HG02852 (cell line): Measurements from ENCODE around the gene WFIKKN1.

Experiments
- ATAC-seq: cut with Tn5 transposase; IDR thresholded peaks from one replicate; pipeline ENCODE4 v1.9.1; 2021; ENCODE audit warnings: mild to moderate bottlenecking, moderate library complexity; ENCODE audit not compliant: unreplicated experiment

Gene WFIKKN1

DNA sequence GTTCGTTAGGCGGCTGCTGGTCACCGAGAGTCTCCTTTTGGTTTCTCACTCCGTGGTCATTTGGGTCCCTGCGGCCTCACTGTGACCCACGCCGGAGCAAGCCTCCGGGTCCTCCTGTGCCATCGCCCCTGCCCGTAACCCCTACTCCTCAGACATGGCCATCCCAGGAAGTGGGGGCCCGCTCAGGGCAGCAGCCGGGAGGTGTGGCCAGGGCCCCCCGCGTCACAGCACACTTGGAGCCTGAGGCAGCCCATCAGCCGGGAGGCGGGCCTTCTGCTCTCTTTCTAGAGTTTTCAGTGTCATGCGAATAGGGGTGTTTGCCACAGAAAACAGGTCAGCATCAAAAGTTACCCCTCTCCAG lies 7.9 kb upstream of the WFIKKN1 start:
- ATAC-seq: no peak

DNA sequence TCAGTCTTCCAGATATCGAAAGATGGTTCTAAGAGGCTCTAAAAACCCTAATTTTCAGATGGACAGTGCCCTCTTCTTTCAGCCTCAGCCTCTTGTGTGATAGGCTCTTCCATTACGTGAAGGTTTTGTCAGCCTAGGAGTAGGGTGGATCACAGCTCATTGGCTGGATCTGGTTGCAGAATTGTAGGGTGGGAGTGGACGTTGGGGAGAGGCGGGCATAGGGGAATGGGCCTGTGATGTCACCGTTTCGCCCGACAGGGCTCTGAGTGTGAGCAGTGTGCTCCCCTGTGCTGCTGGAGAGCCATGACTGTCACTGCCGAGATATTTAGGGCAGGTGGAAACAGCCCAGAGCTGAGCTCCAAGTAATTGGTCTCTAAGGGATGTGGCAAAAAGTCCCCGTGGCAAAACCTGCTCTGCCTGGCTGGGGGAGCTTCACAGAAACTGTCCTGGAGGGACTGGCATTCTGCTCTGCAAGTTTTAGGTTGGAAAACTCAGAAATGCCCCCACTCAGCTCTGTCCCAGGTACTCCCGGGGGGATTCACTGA lies 6.2 kb upstream of the WFIKKN1 start:
- no peak for ATAC-seq

DNA sequence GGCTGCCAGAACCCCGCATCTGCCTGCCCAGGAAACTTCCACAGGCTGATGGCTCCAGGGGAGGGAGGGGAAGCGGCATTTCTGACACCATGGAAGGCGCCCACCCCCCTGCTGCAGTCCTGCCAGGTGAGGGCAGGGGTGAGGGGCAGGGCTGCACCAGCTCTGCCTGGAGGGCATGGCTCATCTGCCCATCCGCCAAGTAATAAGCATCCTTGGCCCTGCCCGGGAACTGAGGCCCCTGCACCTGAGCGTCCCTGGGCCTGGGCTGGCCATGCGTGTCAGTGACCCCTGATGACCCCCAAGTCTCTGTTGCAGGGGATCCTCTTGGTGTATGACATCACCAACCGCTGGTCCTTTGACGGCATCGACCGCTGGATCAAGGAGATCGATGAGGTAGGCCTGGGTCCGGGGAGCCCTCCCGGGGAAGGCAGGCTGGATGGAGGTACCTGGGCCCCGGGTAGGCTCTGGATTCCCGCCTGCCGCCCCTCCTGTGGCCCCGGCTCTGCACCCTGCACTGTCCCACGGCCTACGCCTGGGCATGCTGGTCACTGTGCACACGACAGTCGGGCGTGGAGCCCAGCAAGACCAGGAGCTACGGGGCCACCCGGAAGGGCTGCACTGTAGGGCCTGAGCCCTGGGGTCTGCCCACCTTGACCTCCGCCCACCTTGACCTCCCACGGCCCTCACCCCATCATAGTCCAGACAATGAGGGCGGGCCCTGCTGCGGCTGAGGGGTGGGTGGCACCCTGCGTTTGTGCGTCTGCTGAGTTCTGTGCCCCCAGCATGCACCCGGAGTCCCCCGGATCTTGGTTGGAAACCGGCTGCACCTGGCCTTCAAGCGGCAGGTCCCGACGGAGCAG lies 5.4 kb upstream of the WFIKKN1 start:
- no peak for ATAC-seq

DNA sequence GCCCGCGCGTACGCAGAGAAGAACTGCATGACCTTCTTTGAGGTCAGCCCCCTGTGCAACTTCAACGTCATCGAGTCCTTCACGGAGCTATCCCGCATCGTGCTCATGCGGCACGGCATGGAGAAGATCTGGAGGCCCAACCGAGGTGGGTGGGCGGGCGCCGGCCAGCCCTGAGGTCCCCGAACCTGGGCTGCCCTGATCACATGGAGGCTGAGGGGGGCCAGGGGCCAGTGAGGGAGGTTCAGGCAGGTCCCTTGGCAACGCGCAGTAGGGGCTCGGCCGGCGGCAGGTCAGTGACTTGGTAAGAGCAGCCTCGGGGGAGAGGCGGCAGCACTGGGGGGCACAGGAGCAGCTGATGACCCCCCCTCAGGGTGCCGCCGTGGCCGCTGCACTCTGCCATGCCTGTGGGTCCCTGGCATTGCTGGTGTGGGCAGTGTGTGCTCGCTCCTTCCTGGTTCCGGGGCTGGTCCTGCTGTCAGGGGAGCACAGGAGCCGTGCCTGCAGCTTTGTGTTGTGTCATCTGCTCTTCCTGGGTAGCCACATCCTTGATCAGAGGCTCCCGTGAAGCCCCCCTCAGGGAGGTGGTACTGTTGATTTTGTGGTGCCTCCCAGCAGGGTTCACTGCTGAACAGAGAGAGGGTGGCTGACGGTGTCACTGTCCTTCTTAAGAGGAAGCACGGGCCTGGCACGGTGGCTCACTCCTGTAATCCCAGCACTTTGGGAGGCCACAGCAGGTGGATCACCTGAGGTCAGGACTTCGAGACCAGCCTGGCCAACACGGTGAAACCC lies 4.6 kb upstream of the WFIKKN1 start:
- ATAC-seq: no peak

DNA sequence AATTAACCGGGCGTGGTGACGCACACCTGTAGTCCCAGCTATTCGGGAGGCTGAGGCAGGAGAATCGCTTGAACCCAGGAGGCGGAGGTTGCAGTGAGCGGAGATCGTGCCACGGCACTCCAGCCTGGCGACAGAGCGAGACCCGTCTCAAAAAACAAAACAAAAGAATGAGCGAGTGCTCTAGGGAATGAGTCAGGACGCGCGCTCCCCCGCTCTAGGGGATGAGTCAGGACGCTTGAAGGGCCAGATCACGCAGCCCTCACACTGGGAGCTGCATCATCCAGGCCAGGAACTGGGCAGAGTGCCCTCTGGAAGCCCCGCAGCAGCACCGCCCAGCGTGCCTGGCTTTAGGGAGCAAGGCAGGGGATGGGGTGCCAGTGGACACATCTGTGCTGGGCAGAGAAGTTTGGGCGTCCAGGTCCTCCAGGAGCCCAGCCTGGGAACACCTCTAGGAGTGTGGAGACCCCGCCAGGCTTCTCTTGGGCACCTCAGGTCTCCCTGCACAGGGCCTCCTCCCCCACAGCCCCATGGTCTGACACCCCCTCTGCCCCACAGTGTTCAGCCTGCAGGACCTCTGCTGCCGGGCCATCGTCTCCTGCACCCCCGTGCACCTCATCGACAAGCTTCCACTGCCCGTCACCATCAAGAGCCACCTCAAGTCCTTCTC lies 3.9 kb upstream of the WFIKKN1 start:
- no peak for ATAC-seq

DNA sequence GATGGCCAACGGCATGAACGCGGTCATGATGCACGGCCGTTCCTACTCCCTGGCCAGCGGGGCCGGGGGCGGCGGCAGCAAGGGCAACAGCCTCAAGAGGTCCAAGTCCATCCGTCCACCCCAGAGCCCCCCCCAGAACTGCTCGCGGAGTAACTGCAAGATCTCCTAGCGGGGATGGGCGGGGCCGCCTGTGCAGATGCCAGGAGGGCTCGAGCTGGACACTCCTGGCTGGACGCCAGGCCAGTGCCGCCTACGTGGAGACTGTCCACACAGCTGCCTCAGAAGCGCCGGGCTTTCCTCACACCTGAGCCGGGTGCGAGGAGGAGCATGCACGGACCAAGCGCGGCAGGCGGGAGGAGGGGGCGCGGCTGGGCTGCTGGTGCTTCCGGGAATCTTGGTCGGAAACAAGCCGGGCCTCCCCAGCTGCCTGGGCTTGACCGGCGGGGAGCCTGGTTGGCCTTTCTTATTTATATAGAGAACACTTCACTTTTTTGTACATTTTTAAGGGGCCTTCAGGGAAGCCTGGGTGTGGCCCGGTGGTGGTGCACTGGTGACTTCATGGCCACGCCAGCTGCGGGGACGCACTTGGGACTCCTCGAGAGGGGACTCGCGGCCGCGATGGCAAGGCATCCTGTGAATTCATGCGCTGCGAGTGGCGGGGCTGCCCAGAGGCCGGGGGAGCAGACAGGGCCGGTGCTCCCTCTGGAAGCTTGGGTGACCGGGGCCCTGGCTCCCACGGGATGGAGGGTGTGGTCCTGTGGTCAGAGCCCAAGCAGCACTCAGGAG lies 3.1 kb upstream of the WFIKKN1 start:
- no peak for ATAC-seq

DNA sequence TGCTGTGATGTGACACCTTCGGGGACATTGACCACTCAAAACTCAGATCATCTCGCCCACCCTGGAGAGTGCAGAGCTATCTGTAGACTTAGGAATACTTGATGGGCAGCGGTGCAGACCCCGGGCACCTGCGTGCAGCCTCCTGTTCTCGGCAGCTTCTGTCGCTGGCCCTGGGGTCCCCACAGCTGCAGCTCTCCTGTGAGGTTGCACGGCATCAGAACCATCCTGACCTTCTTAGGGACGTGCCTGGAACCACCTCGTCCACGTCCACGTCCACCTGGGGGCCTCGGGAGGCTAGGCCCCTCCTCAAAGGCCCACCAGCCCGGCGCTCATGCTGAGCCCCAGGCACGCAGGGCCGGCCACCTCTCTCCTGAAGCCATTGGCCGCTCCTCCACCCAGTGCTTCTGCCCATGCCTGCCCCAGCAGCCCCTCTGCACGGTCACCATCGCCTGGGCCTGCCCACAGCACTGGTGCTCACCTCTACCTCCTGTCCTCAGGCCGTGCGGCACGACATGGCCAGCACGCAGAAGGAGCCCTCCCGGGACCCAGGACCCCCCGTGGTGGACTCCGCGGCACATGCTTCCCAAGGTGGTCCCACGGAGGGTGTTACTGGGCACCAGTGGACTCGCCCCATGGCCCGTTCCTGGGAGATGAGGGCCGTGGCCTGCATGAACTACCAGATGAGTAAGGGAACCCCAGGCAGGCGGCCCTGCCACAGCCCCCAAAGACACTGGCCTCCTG lies 2.3 kb upstream of the WFIKKN1 start:
- ATAC-seq: no peak

DNA sequence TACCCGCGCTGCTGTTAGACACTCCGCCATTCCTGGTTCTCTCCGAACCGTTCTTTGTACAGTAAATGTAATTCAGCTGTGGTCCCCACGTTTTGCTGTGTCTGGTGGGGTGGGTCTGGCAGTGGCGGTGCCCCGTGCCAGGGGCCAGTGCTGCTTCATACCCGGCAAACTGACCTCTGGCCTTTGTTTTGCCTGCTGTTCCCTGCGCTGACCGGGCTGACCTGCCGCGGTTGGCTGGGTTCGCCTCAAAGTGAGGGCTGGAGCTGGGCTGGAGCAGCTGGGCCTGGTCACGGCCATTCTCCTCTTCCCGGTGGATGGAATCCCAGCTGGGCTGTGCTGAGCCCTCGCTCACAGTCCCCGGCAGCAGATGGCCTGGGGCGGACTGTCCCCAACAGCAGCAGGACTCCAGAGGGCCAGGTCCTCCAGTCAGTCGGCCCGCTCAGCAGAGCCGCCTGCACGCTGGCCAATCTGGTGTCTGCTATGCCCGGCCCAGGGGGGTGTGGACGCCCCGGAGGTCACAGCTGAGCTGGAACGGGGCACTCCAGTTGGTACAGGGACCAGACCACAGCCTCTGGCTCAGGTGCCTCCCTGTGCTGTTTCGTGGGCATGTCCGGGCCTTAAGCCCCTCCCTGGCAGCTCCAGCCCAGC lies 1.5 kb upstream of the WFIKKN1 start:
- ATAC-seq: no peak

DNA sequence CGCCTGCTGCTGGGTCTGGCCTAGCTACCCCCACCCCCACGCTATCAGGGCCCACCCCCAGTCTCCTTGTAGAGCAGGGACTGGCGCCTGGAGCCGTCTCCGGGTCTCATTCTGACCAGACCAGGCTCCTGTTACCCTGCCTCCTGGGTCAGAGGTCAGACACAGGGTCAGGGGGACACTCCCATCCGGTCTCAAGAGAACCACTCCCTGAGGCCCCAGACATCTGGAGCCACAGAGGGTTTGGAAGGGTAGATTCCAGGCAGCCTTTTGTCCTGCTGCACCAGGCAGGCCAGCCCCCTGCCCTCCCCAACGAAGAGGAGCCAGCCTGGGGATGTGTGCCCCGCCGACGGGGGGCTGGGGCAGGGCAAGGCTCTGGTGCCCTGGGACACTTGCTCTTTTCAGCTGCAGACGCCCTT lies 944 bp upstream of the WFIKKN1 start:
- no peak for ATAC-seq

DNA sequence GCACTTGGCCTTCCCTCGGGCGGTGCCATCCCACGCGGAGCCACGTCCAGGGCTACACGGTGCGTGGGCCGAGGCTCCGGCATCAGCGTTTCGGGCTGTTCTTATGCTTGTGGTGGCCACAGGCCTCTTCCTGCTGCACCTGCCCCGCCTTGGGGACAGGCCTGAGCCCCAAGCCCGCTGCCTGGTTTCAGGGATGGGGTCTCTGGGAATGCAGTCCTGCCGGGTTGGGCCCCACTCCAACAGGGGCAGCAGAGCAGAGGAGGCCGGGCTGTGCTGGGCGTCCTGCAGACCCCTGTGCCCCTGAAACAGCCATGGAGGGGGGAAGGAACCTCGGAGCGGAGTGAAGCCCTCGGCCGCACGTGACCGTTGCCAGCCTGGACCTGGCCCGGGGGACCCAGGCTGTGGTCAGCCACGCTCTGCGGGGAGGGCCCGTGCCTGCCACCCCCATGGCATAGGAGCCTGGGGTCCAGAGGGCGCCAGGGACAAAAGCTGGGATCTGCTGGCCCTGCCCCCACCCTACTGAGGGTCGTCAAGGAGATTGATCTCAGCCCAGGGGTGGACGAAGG lies 453 bp upstream of the WFIKKN1 start:
- ATAC-seq: no peak

DNA sequence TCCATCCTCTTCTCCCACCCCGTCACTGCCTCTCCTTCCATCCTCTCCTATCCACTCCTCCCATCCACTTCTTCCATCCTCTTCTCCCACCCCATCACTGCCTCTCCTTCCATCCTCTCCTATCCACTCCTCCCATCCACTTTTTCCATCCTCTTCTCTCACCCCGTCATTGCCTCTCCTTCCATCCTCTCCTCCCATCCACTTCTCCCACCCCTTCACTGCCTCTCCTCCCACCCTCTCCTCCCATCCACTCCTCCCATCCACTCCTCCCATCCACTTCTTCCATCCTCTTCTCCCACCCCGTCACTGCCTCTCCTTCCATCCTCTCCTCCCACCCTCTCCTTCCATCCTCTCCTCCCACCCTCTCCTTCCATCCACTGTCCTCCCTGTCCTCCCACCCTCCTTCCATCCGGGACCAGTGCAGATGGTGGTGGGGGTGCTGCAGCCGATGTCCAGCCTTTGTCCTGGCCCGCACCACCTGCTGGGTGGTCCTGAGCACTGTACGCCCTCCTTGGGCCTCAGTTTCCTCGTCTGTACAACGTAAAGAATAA lies 1.1 kb downstream of the WFIKKN1 start:
- no peak for ATAC-seq

DNA sequence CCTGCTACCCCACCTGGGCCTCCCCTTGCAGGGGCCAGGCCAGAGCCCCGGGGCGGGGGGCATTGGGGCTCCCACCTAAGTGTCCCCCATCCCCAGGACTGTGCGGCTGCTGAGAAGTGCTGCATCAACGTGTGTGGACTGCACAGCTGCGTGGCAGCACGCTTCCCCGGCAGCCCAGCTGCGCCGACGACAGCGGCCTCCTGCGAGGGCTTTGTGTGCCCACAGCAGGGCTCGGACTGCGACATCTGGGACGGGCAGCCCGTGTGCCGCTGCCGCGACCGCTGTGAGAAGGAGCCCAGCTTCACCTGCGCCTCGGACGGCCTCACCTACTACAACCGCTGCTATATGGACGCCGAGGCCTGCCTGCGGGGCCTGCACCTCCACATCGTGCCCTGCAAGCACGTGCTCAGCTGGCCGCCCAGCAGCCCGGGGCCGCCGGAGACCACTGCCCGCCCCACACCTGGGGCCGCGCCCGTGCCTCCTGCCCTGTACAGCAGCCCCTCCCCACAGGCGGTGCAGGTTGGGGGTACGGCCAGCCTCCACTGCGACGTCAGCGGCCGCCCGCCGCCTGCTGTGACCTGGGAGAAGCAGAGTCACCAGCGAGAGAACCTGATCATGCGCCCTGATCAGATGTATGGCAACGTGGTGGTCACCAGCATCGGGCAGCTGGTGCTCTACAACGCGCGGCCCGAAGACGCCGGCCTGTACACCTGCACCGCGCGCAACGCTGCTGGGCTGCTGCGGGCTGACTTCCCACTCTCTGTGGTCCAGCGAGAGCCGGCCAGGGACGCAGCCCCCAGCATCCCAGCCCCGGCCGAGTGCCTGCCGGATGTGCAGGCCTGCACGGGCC lies 1.9 kb downstream of the WFIKKN1 start:
- no peak for ATAC-seq

DNA sequence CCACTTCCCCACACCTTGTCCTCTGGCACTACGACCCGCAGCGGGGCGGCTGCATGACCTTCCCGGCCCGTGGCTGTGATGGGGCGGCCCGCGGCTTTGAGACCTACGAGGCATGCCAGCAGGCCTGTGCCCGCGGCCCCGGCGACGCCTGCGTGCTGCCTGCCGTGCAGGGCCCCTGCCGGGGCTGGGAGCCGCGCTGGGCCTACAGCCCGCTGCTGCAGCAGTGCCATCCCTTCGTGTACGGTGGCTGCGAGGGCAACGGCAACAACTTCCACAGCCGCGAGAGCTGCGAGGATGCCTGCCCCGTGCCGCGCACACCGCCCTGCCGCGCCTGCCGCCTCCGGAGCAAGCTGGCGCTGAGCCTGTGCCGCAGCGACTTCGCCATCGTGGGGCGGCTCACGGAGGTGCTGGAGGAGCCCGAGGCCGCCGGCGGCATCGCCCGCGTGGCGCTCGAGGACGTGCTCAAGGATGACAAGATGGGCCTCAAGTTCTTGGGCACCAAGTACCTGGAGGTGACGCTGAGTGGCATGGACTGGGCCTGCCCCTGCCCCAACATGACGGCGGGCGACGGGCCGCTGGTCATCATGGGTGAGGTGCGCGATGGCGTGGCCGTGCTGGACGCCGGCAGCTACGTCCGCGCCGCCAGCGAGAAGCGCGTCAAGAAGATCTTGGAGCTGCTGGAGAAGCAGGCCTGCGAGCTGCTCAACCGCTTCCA lies 2.7 kb downstream of the WFIKKN1 start:
- ATAC-seq: no peak

DNA sequence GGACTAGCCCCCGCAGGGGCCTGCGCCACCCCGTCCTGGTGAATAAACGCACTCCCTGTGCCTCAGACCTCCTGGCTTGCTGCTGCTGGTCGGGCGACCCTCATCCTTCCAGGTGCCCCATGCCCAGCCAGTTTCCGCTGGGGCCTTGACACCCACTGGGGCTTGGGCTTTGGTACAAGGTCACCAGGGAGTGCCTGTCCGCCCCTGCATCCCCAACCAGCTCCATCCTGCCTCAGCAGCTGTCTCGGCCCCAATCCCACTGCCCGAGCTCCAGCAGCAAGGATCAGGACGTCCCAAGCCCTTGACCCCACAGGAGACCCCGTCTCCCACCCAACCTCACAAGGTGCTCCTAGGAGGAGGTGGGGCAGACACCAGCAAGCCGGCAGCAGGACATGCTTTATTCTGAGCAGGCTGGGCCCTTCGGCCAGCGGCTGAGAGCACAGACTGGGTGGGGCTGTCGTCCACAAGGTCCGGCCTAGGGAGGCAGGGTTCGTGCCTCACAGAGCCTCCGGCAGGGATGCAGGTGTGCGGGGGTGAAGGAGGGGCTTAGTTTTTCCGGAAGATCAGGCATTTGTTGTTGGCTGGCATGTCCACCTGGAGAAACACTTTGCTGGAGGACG lies 3.4 kb downstream of the WFIKKN1 start:
- ATAC-seq: no peak

DNA sequence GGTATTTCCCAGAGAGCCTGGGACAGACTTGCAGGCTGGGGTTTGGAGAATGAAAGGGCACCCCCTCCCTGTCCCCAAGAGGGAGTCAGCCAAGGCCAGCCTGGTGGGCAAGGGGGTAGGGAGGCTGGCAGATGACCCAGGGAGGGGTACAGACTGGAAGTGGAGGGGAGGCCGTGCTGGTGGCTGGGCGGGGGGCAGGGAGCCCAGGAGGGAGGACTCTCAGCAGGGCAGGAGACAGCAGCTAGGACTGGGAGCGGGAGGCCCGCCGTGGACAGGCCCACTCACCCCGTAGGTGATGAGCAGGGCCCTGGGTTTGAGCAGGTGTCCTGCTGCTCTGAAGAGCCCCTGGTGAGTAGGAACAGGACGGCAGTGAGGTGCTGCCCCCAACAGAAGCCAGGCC lies 4.2 kb downstream of the WFIKKN1 start:
- ATAC-seq: no peak

DNA sequence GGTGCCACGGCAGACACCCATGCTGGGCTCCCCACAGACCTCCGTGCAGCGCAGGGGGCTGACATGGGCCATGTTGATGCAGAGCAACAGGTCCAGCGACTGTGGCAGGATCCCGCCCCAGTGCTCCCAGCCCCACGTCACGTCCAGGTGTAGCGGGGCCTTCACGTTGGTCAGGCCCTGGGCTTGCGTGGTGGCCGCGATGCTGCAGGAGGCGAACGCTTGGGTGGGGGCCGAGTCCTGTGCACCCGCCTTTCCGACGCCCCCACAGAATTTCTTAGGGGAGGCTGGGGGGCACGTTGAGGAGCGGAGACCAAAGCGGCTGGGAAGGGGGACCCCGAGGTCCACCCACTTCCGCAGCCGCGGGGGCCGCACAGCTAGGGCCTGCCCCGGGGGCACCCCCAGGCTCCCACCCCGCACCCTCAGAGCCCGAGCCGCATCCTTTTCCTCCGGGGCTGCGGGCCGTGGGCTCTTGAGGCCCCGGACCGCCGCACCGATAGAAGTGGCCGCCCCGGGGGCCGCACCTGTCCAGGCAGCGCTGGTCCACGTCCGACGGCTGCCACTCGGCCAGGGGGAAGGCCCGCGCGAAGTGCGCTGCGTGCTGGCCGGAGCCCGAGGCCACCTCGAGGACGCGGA lies 4.9 kb downstream of the WFIKKN1 start:
- ATAC-seq: peak; percentile 8
